ENCODE measurements around the gene PTX4.

PTX4 gene

GRCh38 chr16:1499756-1500464 is 11.2 kb upstream of the PTX4 start:
- no peak for DNase-seq

GRCh38 chr16:1498899-1499676 is 10.3 kb upstream of the PTX4 start:
- DNase-seq: no peak

GRCh38 chr16:1497014-1497598 is 8.4 kb upstream of the PTX4 start:
- DNase-seq: no peak

- DNase-seq: no peak
Measured at GRCh38 chr16:1496464-1496863, 7.7 kb upstream of the PTX4 start.

- no peak for DNase-seq
Measured at GRCh38 chr16:1495889-1496262, 7.1 kb upstream of the PTX4 start.

GRCh38 chr16:1495211-1495888 is 6.6 kb upstream of the PTX4 start:
- no peak for DNase-seq

- DNase-seq: no peak
Measured at GRCh38 chr16:1494711-1495110, 6.0 kb upstream of the PTX4 start.

GRCh38 chr16:1494129-1494640 is 5.4 kb upstream of the PTX4 start:
- DNase-seq: no peak

- peak; percentile 25 for DNase-seq
Measured at GRCh38 chr16:1493746-1494094, 5.0 kb upstream of the PTX4 start.

- peak; percentile 95 for DNase-seq
Measured at GRCh38 chr16:1492923-1493745, 4.4 kb upstream of the PTX4 start, which contains the start of gene TELO2. Gene TELO2 (plus strand): TSS chr16:1493360. CDS start chr16:1494282, 922 bp downstream.

GRCh38 chr16:1492082-1492922 is 3.6 kb upstream of the PTX4 start:
- no peak for DNase-seq

GRCh38 chr16:1491327-1491726 is 2.6 kb upstream of the PTX4 start:
- no peak for DNase-seq

GRCh38 chr16:1489077-1489476 is 333 bp upstream of the PTX4 start:
- DNase-seq: no peak

- no peak for DNase-seq
Measured at GRCh38 chr16:1488054-1488601, 616 bp downstream of the PTX4 start.

GRCh38 chr16:1487395-1488053 is 1.2 kb downstream of the PTX4 start:
- DNase-seq: no peak

GRCh38 chr16:1486551-1487390 is 2.0 kb downstream of the PTX4 start:
- no peak for DNase-seq

GRCh38 chr16:1485847-1486496 is 2.8 kb downstream of the PTX4 start:
- DNase-seq: no peak

- DNase-seq: peak; percentile 27
Measured at GRCh38 chr16:1481906-1482835, 6.6 kb downstream of the PTX4 start.
